D721Med (cell line): ENCODE measurements around the gene CROT.

ENCODE experiments used
- DNase-seq: peaks from one replicate; pipeline ENCODE4 v3.0.0; 2011; ENCODE audit warnings: low spot score; ENCODE audit not compliant: insufficient read length
- FAIRE-seq: peaks from 2 replicates; lab custom pipeline; 2011; peaks lifted over from hg19 to GRCh38; lab: Jason Lieb, UNC
- CTCF ChIP-seq: IDR thresholded peaks from 2 replicates; pipeline ENCODE4 v1.5.1; 2012; ENCODE audit warnings: mild to moderate bottlenecking, control low read depth; ENCODE audit not compliant: insufficient read depth; ENCODE audit errors: missing control alignments

The CROT gene

DNA sequence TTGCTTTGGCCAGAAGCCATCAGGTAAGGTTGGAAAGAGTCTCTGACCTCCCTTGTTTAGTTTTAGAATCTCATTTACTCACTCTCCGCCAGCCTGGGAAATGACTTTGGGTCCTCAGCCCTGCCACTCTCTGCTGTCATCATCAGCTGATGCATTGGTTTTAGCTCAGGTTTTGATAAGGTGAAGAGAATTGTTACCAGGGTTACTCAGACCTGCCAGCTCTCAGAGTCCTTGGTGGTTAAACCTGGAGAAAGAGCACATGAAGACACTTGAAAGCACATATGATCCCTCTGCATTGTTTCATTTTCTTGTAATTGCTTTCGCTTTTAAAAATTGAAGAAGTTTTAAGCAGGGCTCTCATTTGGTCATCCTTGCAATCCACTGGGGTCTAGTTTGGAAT is 4.0 kb upstream of the CROT start:
- no peak for TF ChIP-seq CTCF
- FAIRE-seq (no peak), DNase-seq (no peak)

GRCh38 chr7:87342231-87342630 is 3.2 kb upstream of the CROT start:
- FAIRE-seq (no peak), DNase-seq (no peak)
- TF ChIP-seq CTCF, result no peak

DNA sequence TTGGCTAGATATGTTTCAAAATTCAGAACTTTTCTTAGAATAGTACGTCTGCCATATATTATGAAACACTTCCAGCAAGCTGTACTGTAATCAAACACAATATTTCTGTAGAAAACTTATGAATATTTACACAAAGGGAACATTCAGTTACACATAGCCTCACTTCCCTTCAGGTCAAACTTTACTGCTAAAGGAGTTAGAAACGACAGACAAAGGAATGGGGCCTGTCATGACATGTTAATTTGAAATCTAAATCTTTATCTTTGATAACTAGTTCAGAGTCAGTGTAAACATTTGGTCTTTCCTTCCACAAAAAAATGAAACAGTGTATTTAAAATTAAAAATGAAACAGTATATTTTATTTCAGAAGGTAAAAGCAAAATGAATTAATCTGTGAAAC is 1.0 kb upstream of the CROT start:
- DNase-seq (no peak), FAIRE-seq (no peak)
- TF ChIP-seq CTCF, result no peak

- no peak for FAIRE-seq
- no peak for DNase-seq
- no peak for TF ChIP-seq CTCF
These were observed 503 bp downstream of the CROT start for GRCh38 chr7:87345962-87346371.

DNA sequence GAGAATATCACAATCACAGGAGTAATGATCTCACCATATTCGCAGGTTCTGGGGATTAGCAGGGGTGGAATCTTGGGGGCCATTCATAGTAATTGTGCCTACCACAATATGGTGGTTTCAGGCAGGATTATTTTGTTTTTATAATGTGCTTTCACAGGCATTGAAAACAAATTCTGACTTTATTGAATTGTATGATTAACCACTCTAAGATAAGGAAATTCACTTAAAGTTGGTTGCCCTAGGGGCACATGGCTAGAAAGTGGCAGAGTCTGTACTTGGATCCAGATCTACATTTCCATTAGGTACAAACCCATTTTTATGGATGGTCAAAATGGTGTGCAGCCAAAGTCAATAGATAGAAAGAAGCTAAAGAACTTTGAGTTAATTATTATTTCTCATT is 1.7 kb downstream of the CROT start:
- no peak for TF ChIP-seq CTCF
- FAIRE-seq, result no peak
- DNase-seq, result no peak

DNA sequence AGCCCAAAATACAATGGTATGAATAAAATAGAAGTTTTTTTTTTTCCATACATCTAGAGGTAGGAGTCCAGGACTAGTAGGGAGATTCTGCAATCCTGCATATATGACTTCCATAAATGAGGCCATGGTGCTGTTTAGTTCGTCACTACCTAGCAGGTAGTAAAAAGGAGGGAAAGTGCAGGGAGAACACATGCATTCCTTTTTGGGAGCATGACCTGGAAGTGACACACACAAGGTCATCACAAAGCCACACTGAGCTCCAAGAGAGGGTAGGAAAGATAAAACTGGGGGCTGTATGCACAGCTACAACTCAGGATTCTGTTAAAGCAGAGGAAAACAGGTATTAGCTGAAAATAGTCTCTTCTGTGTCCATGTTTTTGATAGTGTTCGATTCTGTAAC is 2.2 kb downstream of the CROT start:
- DNase-seq (no peak), FAIRE-seq (no peak)
- no peak for TF ChIP-seq CTCF

DNA sequence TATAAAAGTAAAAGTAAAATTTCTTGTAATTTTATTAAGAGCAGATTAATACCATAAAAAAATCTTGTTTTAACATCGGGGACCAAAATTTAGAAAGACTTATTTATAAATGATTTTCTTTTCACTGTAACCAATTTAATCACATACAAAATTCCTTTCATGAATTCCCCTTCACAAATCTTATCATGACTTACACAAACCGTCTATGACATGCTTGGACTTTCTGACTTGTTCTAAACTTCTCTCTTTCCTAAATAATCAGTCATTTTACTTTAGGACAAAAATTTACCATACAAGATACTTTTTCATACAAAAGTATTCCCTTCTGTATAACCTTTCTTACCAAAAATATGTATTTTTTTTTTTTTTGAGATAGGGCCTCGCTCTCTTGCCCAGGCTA is 9.3 kb downstream of the CROT start:
- TF ChIP-seq CTCF, result no peak
- DNase-seq, result no peak
- no peak for FAIRE-seq
